Esophagus mucosa (tissue), 1 donor: ENCODE measurements around the gene FGD2. TPM values are rescaled to one million over a fixed set of nuclear protein-coding genes. Genes with fewer than 3 reads are reported as not detected.

ENCODE experiments used
- ATAC-seq: fragments of 200-7000 bp; cut with Tn5 transposase; one replicate; pipeline ENCODE4 v1.9.1; 2020
- total RNA-seq: library from RNA; stranded (reverse); gene quantifications from one replicate; pipeline ENCODE4 v1.2.4, GENCODE V29; 2023
- donor health status: DM: yes; HTN: yes; CAD: no.

The FGD2 gene
- total RNA-seq, 1 donor from 2014 or later, result 9.8 TPM

GRCh38 chr6:36997811-36998722 lies 7.4 kb upstream of the FGD2 start:
- peak; percentile 27 for ATAC-seq

DNA sequence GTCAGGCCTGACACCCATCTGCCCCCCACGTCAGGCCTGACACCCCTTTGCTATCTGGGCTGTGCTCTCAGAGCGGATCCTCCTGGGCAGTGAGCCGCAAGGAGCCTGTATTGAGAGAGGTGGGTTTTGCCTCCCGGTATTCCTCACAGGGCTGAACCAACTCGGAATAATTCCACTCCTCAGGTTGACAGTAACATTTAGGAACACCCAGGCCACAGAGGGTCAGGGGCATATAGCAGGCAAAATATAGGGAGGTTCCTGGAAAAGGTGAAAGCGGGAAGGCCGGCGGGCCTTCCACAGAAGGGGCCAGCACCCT lies 6.8 kb upstream of the FGD2 start:
- ATAC-seq, result no peak

DNA sequence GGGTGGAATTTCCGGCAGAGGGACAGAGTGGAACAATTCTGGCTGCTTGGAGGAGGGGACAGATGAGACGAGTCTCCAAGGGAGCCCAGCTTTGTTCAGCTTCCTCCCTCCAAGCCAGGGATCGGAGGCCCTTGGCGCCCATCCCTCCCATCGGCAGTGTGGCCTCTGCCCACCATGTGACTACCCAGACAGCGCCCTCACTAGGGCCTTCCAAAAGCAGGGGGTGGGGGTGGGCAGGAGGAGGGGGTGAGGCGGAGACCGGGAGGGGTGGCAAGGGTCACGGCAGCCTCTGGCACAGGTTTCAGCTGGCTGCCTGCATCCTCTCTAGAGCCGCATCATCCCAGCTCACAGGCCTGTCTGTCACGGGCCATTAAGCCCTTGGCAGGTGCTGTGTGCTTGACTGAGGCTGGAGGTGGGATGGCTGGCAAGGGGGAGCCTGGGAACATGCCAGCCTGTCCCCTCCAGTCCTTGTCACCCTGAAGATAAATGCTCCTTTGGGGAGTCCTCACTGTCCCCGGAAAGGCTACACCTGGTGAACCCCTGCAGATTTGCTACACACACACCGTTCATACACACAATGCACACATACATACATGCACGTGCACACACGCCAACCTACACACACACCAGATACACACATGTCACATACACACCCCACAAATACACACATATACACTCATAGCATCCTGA lies 6.2 kb upstream of the FGD2 start:
- no peak for ATAC-seq

DNA sequence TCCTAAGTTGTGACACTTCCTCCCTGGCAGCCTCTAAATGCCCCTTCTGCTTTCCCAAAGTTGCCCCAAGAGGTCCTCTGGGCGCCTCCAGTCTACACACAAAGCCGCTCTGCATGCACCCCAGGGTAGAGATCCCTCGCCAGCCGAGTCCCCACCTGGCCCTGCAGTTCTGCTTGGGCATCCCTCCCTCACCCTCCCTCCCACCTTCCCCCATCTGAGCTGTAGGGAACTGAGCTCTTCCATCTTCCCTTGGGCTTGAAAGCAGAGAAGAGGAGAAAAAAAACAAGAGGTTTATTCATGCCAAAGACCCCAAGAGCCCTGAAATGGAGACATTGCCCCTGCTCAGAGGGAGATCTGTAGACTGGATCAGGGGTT lies 5.7 kb upstream of the FGD2 start:
- ATAC-seq, result no peak

GRCh38 chr6:37004044-37004980 lies 1.1 kb upstream of the FGD2 start:
- ATAC-seq, result no peak

DNA sequence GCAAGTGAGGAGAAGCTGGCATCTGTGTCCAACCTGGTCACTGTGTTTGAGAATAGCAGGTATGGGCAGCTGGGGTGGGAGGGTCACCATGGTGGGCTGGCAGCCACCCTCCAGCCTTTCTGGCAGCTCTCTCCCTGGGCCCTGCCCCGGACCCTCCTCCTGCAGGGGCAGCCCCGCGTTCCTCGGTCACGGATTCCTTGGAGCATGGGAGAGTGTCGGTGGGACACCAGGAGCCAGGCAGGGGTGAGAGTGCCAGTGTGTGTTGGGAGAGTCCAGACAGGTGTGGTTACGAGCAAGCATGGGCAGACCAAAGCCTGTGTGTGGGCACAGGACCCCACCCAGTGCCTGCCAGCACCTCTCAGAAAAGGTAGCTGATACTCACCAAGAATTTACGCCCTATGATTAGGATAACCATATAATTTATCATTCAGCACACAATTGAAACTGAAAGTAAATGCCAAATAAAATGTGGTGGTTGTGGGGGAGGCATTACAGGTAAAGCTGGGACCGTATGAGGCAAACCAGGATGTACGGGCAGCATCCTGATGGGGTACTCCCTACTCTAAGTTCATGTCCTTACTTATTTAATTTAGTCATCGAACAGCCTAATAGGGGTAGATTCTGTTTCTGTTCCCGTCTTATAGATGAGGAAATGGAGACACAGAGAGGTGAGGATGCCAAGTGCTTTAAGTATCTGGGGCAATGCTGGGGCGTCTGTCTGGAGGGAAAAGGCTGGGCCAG lies 542 bp downstream of the FGD2 start:
- ATAC-seq, result peak; percentile 55

- peak; percentile 4 for ATAC-seq
These were observed 1.4 kb downstream of the FGD2 start for GRCh38 chr6:37006793-37007339.

DNA sequence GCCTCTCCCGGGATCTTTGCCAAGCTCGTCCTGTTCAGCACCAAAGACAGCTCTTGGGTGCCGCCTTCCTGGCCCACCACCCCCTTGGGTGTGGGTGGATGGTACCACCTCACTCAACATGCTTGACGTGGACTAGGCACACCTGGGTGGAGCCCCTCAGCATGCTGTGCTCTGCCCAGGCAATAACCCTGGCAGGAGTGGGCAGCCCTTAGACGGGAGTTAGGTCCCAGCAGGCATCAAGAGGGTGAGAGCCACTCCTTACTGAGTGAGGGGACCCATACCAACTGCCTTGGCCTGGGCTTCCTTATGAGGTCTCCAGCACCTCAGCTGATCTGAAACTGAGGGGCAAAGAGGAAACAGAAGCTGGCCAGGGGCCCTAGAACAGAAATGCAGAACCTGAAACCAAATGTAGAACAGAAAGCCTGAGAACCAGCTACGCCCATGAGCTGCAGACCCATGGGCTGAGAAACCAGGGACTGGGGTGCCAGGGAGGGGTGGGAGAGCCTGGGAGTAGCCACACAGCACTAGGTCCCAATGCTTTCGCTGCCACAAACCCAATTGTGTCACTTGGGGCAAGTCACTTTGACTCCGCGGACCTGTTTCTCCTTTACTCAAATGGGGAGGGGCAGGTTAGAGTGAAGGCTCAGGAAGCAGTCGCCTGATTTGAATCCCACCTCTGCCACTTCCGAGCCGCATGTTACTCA lies 2.0 kb downstream of the FGD2 start:
- peak; percentile 35 for ATAC-seq

GRCh38 chr6:37008484-37009465 lies 3.3 kb downstream of the FGD2 start:
- ATAC-seq, result no peak

- no peak for ATAC-seq
These were observed 5.0 kb downstream of the FGD2 start for GRCh38 chr6:37010402-37010892.

- no peak for ATAC-seq
These were observed 6.4 kb downstream of the FGD2 start for GRCh38 chr6:37011656-37012378.

GRCh38 chr6:37013516-37014491 lies 8.3 kb downstream of the FGD2 start:
- ATAC-seq, result no peak

GRCh38 chr6:37014667-37015066 lies 9.2 kb downstream of the FGD2 start:
- ATAC-seq, result no peak

DNA sequence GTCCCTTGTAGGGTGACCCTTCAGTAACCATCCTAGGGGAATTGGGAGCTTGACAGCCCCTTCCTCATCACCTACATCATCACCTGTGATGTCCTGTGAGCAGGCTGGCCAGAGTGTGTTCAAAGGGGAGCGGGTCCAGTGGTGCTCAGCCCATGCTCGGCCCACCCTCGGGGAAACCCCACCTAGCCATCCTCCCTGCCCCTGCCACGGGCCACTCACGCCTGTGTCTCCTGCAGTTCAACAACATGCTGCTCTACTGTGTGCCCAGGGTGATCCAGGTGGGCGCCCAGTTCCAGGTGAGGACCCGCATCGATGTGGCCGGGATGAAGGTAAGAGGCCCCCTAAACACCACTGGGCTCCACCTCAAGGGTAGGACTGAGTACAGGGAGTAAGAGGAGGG lies 10.1 kb downstream of the FGD2 start:
- no peak for ATAC-seq

GRCh38 chr6:37016995-37017394 lies 11.5 kb downstream of the FGD2 start:
- ATAC-seq, result no peak

DNA sequence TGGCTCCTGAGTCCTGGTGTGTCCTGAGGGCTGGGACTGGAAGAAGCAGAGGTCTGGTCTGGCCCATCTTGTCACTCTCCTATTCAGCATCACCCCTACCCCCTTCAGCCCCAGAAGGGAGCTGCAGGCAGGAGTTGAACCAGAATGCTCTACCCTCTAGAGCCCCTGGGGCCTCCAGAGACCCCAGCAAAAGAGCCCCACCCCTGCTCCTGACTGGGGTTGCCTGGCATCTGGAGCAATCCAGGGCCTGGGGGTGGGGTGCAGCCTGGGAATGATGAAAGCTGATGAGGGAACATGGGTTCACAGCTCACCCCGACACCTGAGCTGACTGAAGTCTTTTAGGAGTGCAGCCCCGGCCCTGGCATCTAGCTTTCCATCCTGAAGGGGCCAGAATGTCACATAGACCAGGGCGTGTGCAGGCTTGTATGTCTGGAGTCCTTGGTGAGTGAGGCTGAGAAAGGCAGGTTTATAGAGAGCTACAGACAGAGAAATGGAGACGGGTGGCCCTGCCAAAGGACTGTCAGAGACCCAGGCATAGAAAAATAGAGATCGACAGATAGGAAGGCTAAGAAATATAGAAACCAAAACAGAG lies 12.2 kb downstream of the FGD2 start:
- ATAC-seq, result no peak
